ENCODE measurements around the gene CAMK4.

Gene CAMK4

GRCh38 chr5:111453747-111454146, 229.6 kb downstream of the CAMK4 start:
- Histone ChIP-seq H3K4me3 (ENCODE audit: low read length in 2 of 2) (no peak overlapping the region), H3K36me3 (ENCODE audit: control insufficient read depth in 2 of 2, insufficient read depth in 2 of 2, low read length in 2 of 2) (no peaks in the 10 kb centered on the region), H3K9me3 (ENCODE audit: control insufficient read depth in 2 of 2, low read length in 2 of 2) (no peaks in the 10 kb centered on the region), H3K9ac (ENCODE audit: low read length in 2 of 2) (no peak overlapping the region), H3K4me1 (ENCODE audit: control insufficient read depth, insufficient read depth, low read length) (no peaks in the 10 kb centered on the region), H3K27ac (ENCODE audit: low read length) (no peak overlapping the region), H3K27me3 (ENCODE audit: control insufficient read depth in 1 of 2, insufficient read depth in 2 of 2, low read length in 2 of 2) (no peaks in the 10 kb centered on the region)

- Histone ChIP-seq H3K9me3 (ENCODE audit: control insufficient read depth in 2 of 2, low read length in 2 of 2) (no peaks in the 10 kb centered on the region), H3K27me3 (ENCODE audit: control insufficient read depth in 1 of 2, insufficient read depth in 2 of 2, low read length in 2 of 2) (no peaks in the 10 kb centered on the region), H3K4me3 (ENCODE audit: low read length in 2 of 2) (peak overlapping the region in 1 of 2 donors; percentile 12), H3K4me1 (ENCODE audit: control insufficient read depth, insufficient read depth, low read length) (no peaks in the 10 kb centered on the region), H3K27ac (ENCODE audit: low read length) (no peak overlapping the region), H3K36me3 (ENCODE audit: control insufficient read depth in 2 of 2, insufficient read depth in 2 of 2, low read length in 2 of 2) (no peaks in the 10 kb centered on the region), H3K9ac (ENCODE audit: low read length in 2 of 2) (no peak overlapping the region)
Observed at GRCh38 chr5:111454198-111454622, 230.0 kb downstream of the CAMK4 start.

GRCh38 chr5:111454776-111455175, 230.6 kb downstream of the CAMK4 start:
- Histone ChIP-seq H3K9ac (ENCODE audit: low read length in 2 of 2) (no peak overlapping the region), H3K27me3 (ENCODE audit: control insufficient read depth in 1 of 2, insufficient read depth in 2 of 2, low read length in 2 of 2) (no peaks in the 10 kb centered on the region), H3K27ac (ENCODE audit: low read length) (no peak overlapping the region), H3K4me3 (ENCODE audit: low read length in 2 of 2) (no peak overlapping the region), H3K4me1 (ENCODE audit: control insufficient read depth, insufficient read depth, low read length) (no peaks in the 10 kb centered on the region), H3K9me3 (ENCODE audit: control insufficient read depth in 2 of 2, low read length in 2 of 2) (no peaks in the 10 kb centered on the region), H3K36me3 (ENCODE audit: control insufficient read depth in 2 of 2, insufficient read depth in 2 of 2, low read length in 2 of 2) (no peaks in the 10 kb centered on the region)

GRCh38 chr5:111461255-111461671, 237.1 kb downstream of the CAMK4 start:
- H3K4me1 ChIP-seq (ENCODE audit: control insufficient read depth, insufficient read depth, low read length) = no peaks in the 10 kb centered on the region
- no peaks in the 10 kb centered on the region for H3K9me3 ChIP-seq (ENCODE audit: control insufficient read depth in 2 of 2, low read length in 2 of 2)
- H3K9ac ChIP-seq (ENCODE audit: low read length in 2 of 2) = no peak overlapping the region
- no peaks in the 10 kb centered on the region for H3K36me3 ChIP-seq (ENCODE audit: control insufficient read depth in 2 of 2, insufficient read depth in 2 of 2, low read length in 2 of 2)
- no peak overlapping the region for H3K27ac ChIP-seq (ENCODE audit: low read length)
- no peaks in the 10 kb centered on the region for H3K27me3 ChIP-seq (ENCODE audit: control insufficient read depth in 1 of 2, insufficient read depth in 2 of 2, low read length in 2 of 2)
- no peak overlapping the region for H3K4me3 ChIP-seq (ENCODE audit: low read length in 2 of 2)

GRCh38 chr5:111461934-111462333, 237.8 kb downstream of the CAMK4 start:
- Histone ChIP-seq H3K36me3 (ENCODE audit: control insufficient read depth in 2 of 2, insufficient read depth in 2 of 2, low read length in 2 of 2) (no peaks in the 10 kb centered on the region), H3K4me1 (ENCODE audit: control insufficient read depth, insufficient read depth, low read length) (no peaks in the 10 kb centered on the region), H3K4me3 (ENCODE audit: low read length in 2 of 2) (no peak overlapping the region), H3K9me3 (ENCODE audit: control insufficient read depth in 2 of 2, low read length in 2 of 2) (no peaks in the 10 kb centered on the region), H3K27ac (ENCODE audit: low read length) (no peak overlapping the region), H3K27me3 (ENCODE audit: control insufficient read depth in 1 of 2, insufficient read depth in 2 of 2, low read length in 2 of 2) (no peaks in the 10 kb centered on the region), H3K9ac (ENCODE audit: low read length in 2 of 2) (no peak overlapping the region)

- Histone ChIP-seq H3K4me3 (ENCODE audit: low read length in 2 of 2) (no peak overlapping the region), H3K9ac (ENCODE audit: low read length in 2 of 2) (no peak overlapping the region), H3K4me1 (ENCODE audit: control insufficient read depth, insufficient read depth, low read length) (no peaks in the 10 kb centered on the region), H3K27me3 (ENCODE audit: control insufficient read depth in 1 of 2, insufficient read depth in 2 of 2, low read length in 2 of 2) (no peaks in the 10 kb centered on the region), H3K9me3 (ENCODE audit: control insufficient read depth in 2 of 2, low read length in 2 of 2) (no peaks in the 10 kb centered on the region), H3K36me3 (ENCODE audit: control insufficient read depth in 2 of 2, insufficient read depth in 2 of 2, low read length in 2 of 2) (no peaks in the 10 kb centered on the region), H3K27ac (ENCODE audit: low read length) (no peak overlapping the region)
Observed at GRCh38 chr5:111463311-111463710, 239.1 kb downstream of the CAMK4 start.

- Histone ChIP-seq H3K4me1 (ENCODE audit: control insufficient read depth, insufficient read depth, low read length) (no peaks in the 10 kb centered on the region), H3K36me3 (ENCODE audit: control insufficient read depth in 2 of 2, insufficient read depth in 2 of 2, low read length in 2 of 2) (no peaks in the 10 kb centered on the region), H3K27ac (ENCODE audit: low read length) (no peak overlapping the region), H3K4me3 (ENCODE audit: low read length in 2 of 2) (no peak overlapping the region), H3K9me3 (ENCODE audit: control insufficient read depth in 2 of 2, low read length in 2 of 2) (no peaks in the 10 kb centered on the region), H3K27me3 (ENCODE audit: control insufficient read depth in 1 of 2, insufficient read depth in 2 of 2, low read length in 2 of 2) (no peaks in the 10 kb centered on the region), H3K9ac (ENCODE audit: low read length in 2 of 2) (no peak overlapping the region)
Observed at GRCh38 chr5:111469293-111469896, 245.2 kb downstream of the CAMK4 start.

GRCh38 chr5:111469903-111470302, 245.7 kb downstream of the CAMK4 start:
- Histone ChIP-seq H3K4me1 (ENCODE audit: control insufficient read depth, insufficient read depth, low read length) (no peaks in the 10 kb centered on the region), H3K4me3 (ENCODE audit: low read length in 2 of 2) (no peak overlapping the region), H3K9me3 (ENCODE audit: control insufficient read depth in 2 of 2, low read length in 2 of 2) (no peaks in the 10 kb centered on the region), H3K9ac (ENCODE audit: low read length in 2 of 2) (no peak overlapping the region), H3K27ac (ENCODE audit: low read length) (no peak overlapping the region), H3K27me3 (ENCODE audit: control insufficient read depth in 1 of 2, insufficient read depth in 2 of 2, low read length in 2 of 2) (no peaks in the 10 kb centered on the region), H3K36me3 (ENCODE audit: control insufficient read depth in 2 of 2, insufficient read depth in 2 of 2, low read length in 2 of 2) (no peaks in the 10 kb centered on the region)

- Histone ChIP-seq H3K4me1 (ENCODE audit: control insufficient read depth, insufficient read depth, low read length) (no peaks in the 10 kb centered on the region), H3K4me3 (ENCODE audit: low read length in 2 of 2) (no peak overlapping the region), H3K9me3 (ENCODE audit: control insufficient read depth in 2 of 2, low read length in 2 of 2) (no peaks in the 10 kb centered on the region), H3K27ac (ENCODE audit: low read length) (no peak overlapping the region), H3K27me3 (ENCODE audit: control insufficient read depth in 1 of 2, insufficient read depth in 2 of 2, low read length in 2 of 2) (no peaks in the 10 kb centered on the region), H3K36me3 (ENCODE audit: control insufficient read depth in 2 of 2, insufficient read depth in 2 of 2, low read length in 2 of 2) (no peaks in the 10 kb centered on the region), H3K9ac (ENCODE audit: low read length in 2 of 2) (no peak overlapping the region)
Observed at GRCh38 chr5:111472096-111472495, 247.9 kb downstream of the CAMK4 start.

GRCh38 chr5:111472579-111472978, 248.4 kb downstream of the CAMK4 start:
- no peaks in the 10 kb centered on the region for H3K9me3 ChIP-seq (ENCODE audit: control insufficient read depth in 2 of 2, low read length in 2 of 2)
- no peak overlapping the region for H3K27ac ChIP-seq (ENCODE audit: low read length)
- no peaks in the 10 kb centered on the region for H3K36me3 ChIP-seq (ENCODE audit: control insufficient read depth in 2 of 2, insufficient read depth in 2 of 2, low read length in 2 of 2)
- H3K4me3 ChIP-seq (ENCODE audit: low read length in 2 of 2) = no peak overlapping the region
- no peak overlapping the region for H3K9ac ChIP-seq (ENCODE audit: low read length in 2 of 2)
- H3K27me3 ChIP-seq (ENCODE audit: control insufficient read depth in 1 of 2, insufficient read depth in 2 of 2, low read length in 2 of 2) = no peaks in the 10 kb centered on the region
- no peaks in the 10 kb centered on the region for H3K4me1 ChIP-seq (ENCODE audit: control insufficient read depth, insufficient read depth, low read length)

GRCh38 chr5:111478266-111478665, 254.1 kb downstream of the CAMK4 start:
- Histone ChIP-seq H3K27me3 (ENCODE audit: control insufficient read depth in 1 of 2, insufficient read depth in 2 of 2, low read length in 2 of 2) (no peaks in the 10 kb centered on the region), H3K36me3 (ENCODE audit: control insufficient read depth in 2 of 2, insufficient read depth in 2 of 2, low read length in 2 of 2) (no peaks in the 10 kb centered on the region), H3K4me1 (ENCODE audit: control insufficient read depth, insufficient read depth, low read length) (no peaks in the 10 kb centered on the region), H3K9me3 (ENCODE audit: control insufficient read depth in 2 of 2, low read length in 2 of 2) (no peaks in the 10 kb centered on the region), H3K4me3 (ENCODE audit: low read length in 2 of 2) (no peak overlapping the region), H3K9ac (ENCODE audit: low read length in 2 of 2) (no peak overlapping the region), H3K27ac (ENCODE audit: low read length) (no peak overlapping the region)
